Measurements from ENCODE around the gene SMIM36.

Gene SMIM36

GRCh38 chr17:55411463-55411855, 99.8 kb downstream of the SMIM36 start:
- H3K27me3 ChIP-seq (ENCODE audit: low read length), result no peaks in the 10 kb centered on the region
- H3F3A ChIP-seq (ENCODE audit: insufficient read depth), result no peaks in the 10 kb centered on the region
- no peak overlapping the region for H3K4me2 ChIP-seq (ENCODE audit: low read depth, low read length, poor library complexity, severe bottlenecking)
- no peak overlapping the region for H2AFZ ChIP-seq (ENCODE audit: low read depth, low read length, severe bottlenecking)
- H3K9me2 ChIP-seq (replicated peaks; ENCODE audit: insufficient read depth, low read length), result no peaks in the 10 kb centered on the region
- no peaks in the 10 kb centered on the region; the same call in 1 of the 2 replicates for H4K20me1 ChIP-seq (ENCODE audit: low read depth, low read length)
- H3K36me3 ChIP-seq (ENCODE audit: low read length), result peaks cover 23% of the 10 kb centered on the region
- H3K9me3 ChIP-seq (ENCODE audit: insufficient read depth, low read length), result no peaks in the 10 kb centered on the region
- no peak overlapping the region for H3K4me3 ChIP-seq (ENCODE audit: insufficient read depth, low read length, poor library complexity, severe bottlenecking)
- no peak overlapping the region for H3K27ac ChIP-seq (ENCODE audit: low read depth, low read length)
- H3K9ac ChIP-seq (ENCODE audit: low read length), result no peak overlapping the region
- TF ChIP-seq, protein P1, sequence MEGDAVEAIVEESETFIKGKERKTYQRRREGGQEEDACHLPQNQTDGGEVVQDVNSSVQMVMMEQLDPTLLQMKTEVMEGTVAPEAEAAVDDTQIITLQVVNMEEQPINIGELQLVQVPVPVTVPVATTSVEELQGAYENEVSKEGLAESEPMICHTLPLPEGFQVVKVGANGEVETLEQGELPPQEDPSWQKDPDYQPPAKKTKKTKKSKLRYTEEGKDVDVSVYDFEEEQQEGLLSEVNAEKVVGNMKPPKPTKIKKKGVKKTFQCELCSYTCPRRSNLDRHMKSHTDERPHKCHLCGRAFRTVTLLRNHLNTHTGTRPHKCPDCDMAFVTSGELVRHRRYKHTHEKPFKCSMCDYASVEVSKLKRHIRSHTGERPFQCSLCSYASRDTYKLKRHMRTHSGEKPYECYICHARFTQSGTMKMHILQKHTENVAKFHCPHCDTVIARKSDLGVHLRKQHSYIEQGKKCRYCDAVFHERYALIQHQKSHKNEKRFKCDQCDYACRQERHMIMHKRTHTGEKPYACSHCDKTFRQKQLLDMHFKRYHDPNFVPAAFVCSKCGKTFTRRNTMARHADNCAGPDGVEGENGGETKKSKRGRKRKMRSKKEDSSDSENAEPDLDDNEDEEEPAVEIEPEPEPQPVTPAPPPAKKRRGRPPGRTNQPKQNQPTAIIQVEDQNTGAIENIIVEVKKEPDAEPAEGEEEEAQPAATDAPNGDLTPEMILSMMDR (IDR thresholded peaks at IDR 0.05; ENCODE audit: insufficient read depth, low read length, poor library complexity, severe bottlenecking), result no peak
- no peak for TF ChIP-seq EZH2phosphoT487 (conservative IDR thresholded peaks at IDR 0.05; ENCODE audit: low read length)
- H3K79me2 ChIP-seq (ENCODE audit: insufficient read depth, low read length), result no peaks in the 10 kb centered on the region

- peaks cover 23% of the 10 kb centered on the region for H3K36me3 ChIP-seq (ENCODE audit: low read length)
- no peaks in the 10 kb centered on the region for H3F3A ChIP-seq (ENCODE audit: insufficient read depth)
- no peaks in the 10 kb centered on the region for H3K9me3 ChIP-seq (ENCODE audit: insufficient read depth, low read length)
- H3K9ac ChIP-seq (ENCODE audit: low read length), result no peak overlapping the region
- no peaks in the 10 kb centered on the region; the same call in 1 of the 2 replicates for H4K20me1 ChIP-seq (ENCODE audit: low read depth, low read length)
- H3K4me3 ChIP-seq (ENCODE audit: insufficient read depth, low read length, poor library complexity, severe bottlenecking), result no peak overlapping the region
- no peak overlapping the region for H3K27ac ChIP-seq (ENCODE audit: low read depth, low read length)
- no peaks in the 10 kb centered on the region for H3K9me2 ChIP-seq (replicated peaks; ENCODE audit: insufficient read depth, low read length)
- H3K27me3 ChIP-seq (ENCODE audit: low read length), result no peaks in the 10 kb centered on the region
- no peaks in the 10 kb centered on the region for H3K79me2 ChIP-seq (ENCODE audit: insufficient read depth, low read length)
- no peak overlapping the region for H2AFZ ChIP-seq (ENCODE audit: low read depth, low read length, severe bottlenecking)
- TF ChIP-seq, protein P1 (IDR thresholded peaks at IDR 0.05; ENCODE audit: insufficient read depth, low read length, poor library complexity, severe bottlenecking), result no peak
- TF ChIP-seq EZH2phosphoT487 (conservative IDR thresholded peaks at IDR 0.05; ENCODE audit: low read length), result no peak
- H3K4me2 ChIP-seq (ENCODE audit: low read depth, low read length, poor library complexity, severe bottlenecking), result no peak overlapping the region
Observed at GRCh38 chr17:55410722-55411462, 100.4 kb downstream of the SMIM36 start.

DNA sequence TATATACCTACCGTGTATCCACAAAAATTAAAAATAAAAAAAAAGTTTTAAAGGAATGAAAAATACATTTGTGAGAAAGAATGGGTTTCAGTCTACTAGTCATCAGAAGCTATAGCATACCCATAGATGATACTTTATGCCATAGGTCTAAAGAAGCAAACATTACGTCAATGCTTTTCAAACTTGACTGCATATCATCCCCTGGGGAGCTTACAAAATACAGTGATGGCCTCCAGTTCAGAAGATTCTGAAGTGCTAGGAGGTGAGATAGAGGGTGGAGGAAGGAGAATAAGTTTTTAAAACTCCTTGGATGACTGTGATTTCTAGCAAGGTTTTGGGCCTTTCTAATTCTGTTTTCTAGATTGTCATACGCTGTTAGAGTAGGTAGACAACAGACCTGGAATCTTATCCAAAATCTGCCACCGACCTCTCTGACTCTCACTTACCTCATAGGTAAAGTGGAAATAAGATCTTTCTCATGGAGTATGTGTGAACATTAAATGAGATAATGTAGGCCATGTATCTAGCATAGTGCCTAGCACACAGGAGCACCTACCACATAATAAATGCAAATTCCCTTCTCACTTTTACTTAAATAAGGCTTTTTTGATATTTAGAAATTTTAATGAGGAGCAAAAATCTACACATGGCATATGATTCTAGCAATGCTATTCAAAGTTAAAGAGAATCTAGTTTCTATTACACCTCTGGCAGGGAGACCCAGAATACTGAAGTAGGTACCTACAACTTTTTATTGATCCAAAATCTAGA, 102.0 kb downstream of the SMIM36 start:
- peaks cover 23% of the 10 kb centered on the region for H3K36me3 ChIP-seq (ENCODE audit: low read length)
- TF ChIP-seq EZH2phosphoT487 (conservative IDR thresholded peaks at IDR 0.05; ENCODE audit: low read length), result no peak
- TF ChIP-seq, protein P1 (IDR thresholded peaks at IDR 0.05; ENCODE audit: insufficient read depth, low read length, poor library complexity, severe bottlenecking), result no peak

More for the DNA sequence above, 102.0 kb downstream of the SMIM36 start:
- Histone ChIP-seq H2AFZ (ENCODE audit: low read depth, low read length, severe bottlenecking) (no peak overlapping the region), H4K20me1 (ENCODE audit: low read depth, low read length) (no peaks in the 10 kb centered on the region), H3K4me3 (ENCODE audit: insufficient read depth, low read length, poor library complexity, severe bottlenecking) (no peak overlapping the region), H3K27me3 (ENCODE audit: low read length) (no peaks in the 10 kb centered on the region), H3K9ac (ENCODE audit: low read length) (no peak overlapping the region), H3K9me3 (ENCODE audit: insufficient read depth, low read length) (no peaks in the 10 kb centered on the region), H3K9me2 (replicated peaks; ENCODE audit: insufficient read depth, low read length) (no peaks in the 10 kb centered on the region), H3K79me2 (ENCODE audit: insufficient read depth, low read length) (no peaks in the 10 kb centered on the region), H3F3A (ENCODE audit: insufficient read depth) (no peaks in the 10 kb centered on the region), H3K4me2 (ENCODE audit: low read depth, low read length, poor library complexity, severe bottlenecking) (no peak overlapping the region), H3K27ac (ENCODE audit: low read depth, low read length) (no peak overlapping the region)

Data from SU-DHL-6 (cell line).